Spleen (tissue), 13 donors: ENCODE data around the gene TBP. TPM values are rescaled to one million over a fixed set of nuclear protein-coding genes. Genes with fewer than 3 reads are reported as not detected.

ENCODE experiments used
- DNase-seq: peaks from one replicate; pipeline ENCODE4 v3.0.0-alpha.2; 2020
- H3K27ac ChIP-seq, 8 donors: fragments of 200-600 bp; sonication (generic) in 7 of 8; 1 replicate in 4 of 8; 2 replicates in 4 of 8; pipeline versions ENCODE4 v1.5.0 to v1.8.0; 2016 to 2021; ENCODE audit warnings: inconsistent platforms in 4 of 8, mild to moderate bottlenecking in 4 of 8, moderate library complexity in 1 of 8
- H3K27me3 ChIP-seq, 7 donors: fragments of 200-600 bp; sonication (generic) in 6 of 7; replicated peaks in 1 of 7; 1 replicate in 4 of 7; 2 replicates in 3 of 7; pipeline versions ENCODE4 v1.5.0 to v1.8.0; 2016 to 2021; ENCODE audit warnings: inconsistent platforms in 3 of 7, mild to moderate bottlenecking in 1 of 7
- H3K36me3 ChIP-seq, 6 donors: fragments of 200-600 bp; sonication (generic) in 5 of 6; 1 replicate in 4 of 6; 2 replicates in 2 of 6; pipeline versions ENCODE4 v1.5.0 to v1.8.0; 2016 to 2021; ENCODE audit warnings: inconsistent platforms in 2 of 6
- H3K4me1 ChIP-seq, 6 donors: fragments of 200-600 bp; sonication (generic) in 5 of 6; 1 replicate in 3 of 6; 2 replicates in 3 of 6; pipeline versions ENCODE4 v1.5.0 to v1.8.0; 2016 to 2021; ENCODE audit warnings: inconsistent platforms in 3 of 6
- H3K4me3 ChIP-seq, 8 donors: fragments of 200-600 bp; sonication (generic) in 7 of 8; 1 replicate in 4 of 8; 2 replicates in 4 of 8; pipeline versions ENCODE4 v1.5.0 to v1.8.0; 2016 to 2021; ENCODE audit warnings: inconsistent platforms in 4 of 8, mild to moderate bottlenecking in 4 of 8, moderate library complexity in 2 of 8
- H3K9me3 ChIP-seq, 8 donors: fragments of 200-600 bp; sonication (generic) in 7 of 8; 1 replicate in 4 of 8; 2 replicates in 4 of 8; pipeline versions ENCODE4 v1.5.0 to v1.8.0; 2016 to 2021; ENCODE audit warnings: inconsistent platforms in 4 of 8
- CTCF ChIP-seq, 11 experiments: fragments of 200-600 bp in 7 of 11; fragments of 450-650 bp in 4 of 11; sonication (generic) in 4 of 11; IDR thresholded peaks in 8 of 11; conservative IDR thresholded peaks in 3 of 11; 1 replicate in 7 of 11; 2 replicates in 4 of 11; pipeline versions ENCODE4 v1.4.0 to v1.8.0; 2016 to 2021; ENCODE audit warnings: antibody characterized with exemption in 11 of 11, inconsistent platforms in 4 of 11, mild to moderate bottlenecking in 1 of 11
- POLR2A ChIP-seq, 3 donors: fragments of 450-650 bp; IDR thresholded peaks; one replicate each; pipeline ENCODE4 v1.5.1; 2017; ENCODE audit warnings: antibody characterized with exemption in 3 of 3, mild to moderate bottlenecking in 1 of 3
- POLR2AphosphoS5 ChIP-seq, 3 donors: sonication (generic); formaldehyde crosslinking; IDR thresholded peaks; one replicate each; pipeline ENCODE4 v1.5.1; 2017; ENCODE audit warnings: antibody characterized with exemption in 3 of 3
- WGBS, 5 donors: extraction: QIAGEN DNeasy Blood & Tissue Kit in 3 of 5; methylation state at CpG; one replicate each; pipeline versions ENCODE4 v1.1.5 to v1.1.7; 2013 to 2018; 5-methylcytosine and 5-hydroxymethylcytosine counted together
- intact Hi-C: fragments of 100-400 bp; cut with DNase I; formaldehyde crosslinking; loops from one replicate; pipeline ENCODE4 v1.15.0; 2023; ENCODE audit warnings: low total_unique reads
- long read RNA-seq, 2 donors: transcript quantifications; one replicate each; lab custom pipeline, GENCODE V29; 2026
- polyA plus RNA-seq, 3 donors: library from polyadenylated mRNA; stranded (reverse); fragments of 200-250 nt; gene quantifications; one replicate each; pipeline ENCODE4 v1.2.1, GENCODE V29; 2013
- total RNA-seq, 7 donors: library from RNA; depleted of rRNA in 3 of 7; stranded (reverse); fragments of >200 nt in 3 of 7; fragmentation: NEBNext Ultra II Directional in 4 of 7; extraction: Animal tissue kit (Norgen Biotek cat#: 25700) in 4 of 7; gene quantifications; one replicate each; pipeline versions ENCODE4 v1.1.0 to v1.2.1, GENCODE V29; 2016 to 2021
- donor health status: healthy with polysubstance abuse.
- donor health status: DM: no; HTN: no; CAD: no; lungs with moderate emphysema.
- donor health status: DM: no; HTN: no; CAD: no.
- donor health status: Bipolar disorder and iron deficiency.
- donor health status: healthy.
- donor health status: DM: no; HTN: no; CAD: no.
- donor health status: DM: yes; HTN: yes; CAD: no.

Gene TBP
- total RNA-seq (10 to 100 TPM; 14.7 to 28.4 (median 17.5) TPM), polyA plus RNA-seq (10 to 100 TPM; 12.0 to 20.7 (median 19.3) TPM)
- long read RNA-seq, donor 1, partial matches to known transcripts, result 0 of 7 reads
- long read RNA-seq, donor 1, other reads (novel, unspliced or antisense), result 0 of 7 reads
- long read RNA-seq, donor 2, partial matches to known transcripts, result 0 of 5 reads
- long read RNA-seq, donor 2, other reads (novel, unspliced or antisense), result 0 of 5 reads

DNA sequence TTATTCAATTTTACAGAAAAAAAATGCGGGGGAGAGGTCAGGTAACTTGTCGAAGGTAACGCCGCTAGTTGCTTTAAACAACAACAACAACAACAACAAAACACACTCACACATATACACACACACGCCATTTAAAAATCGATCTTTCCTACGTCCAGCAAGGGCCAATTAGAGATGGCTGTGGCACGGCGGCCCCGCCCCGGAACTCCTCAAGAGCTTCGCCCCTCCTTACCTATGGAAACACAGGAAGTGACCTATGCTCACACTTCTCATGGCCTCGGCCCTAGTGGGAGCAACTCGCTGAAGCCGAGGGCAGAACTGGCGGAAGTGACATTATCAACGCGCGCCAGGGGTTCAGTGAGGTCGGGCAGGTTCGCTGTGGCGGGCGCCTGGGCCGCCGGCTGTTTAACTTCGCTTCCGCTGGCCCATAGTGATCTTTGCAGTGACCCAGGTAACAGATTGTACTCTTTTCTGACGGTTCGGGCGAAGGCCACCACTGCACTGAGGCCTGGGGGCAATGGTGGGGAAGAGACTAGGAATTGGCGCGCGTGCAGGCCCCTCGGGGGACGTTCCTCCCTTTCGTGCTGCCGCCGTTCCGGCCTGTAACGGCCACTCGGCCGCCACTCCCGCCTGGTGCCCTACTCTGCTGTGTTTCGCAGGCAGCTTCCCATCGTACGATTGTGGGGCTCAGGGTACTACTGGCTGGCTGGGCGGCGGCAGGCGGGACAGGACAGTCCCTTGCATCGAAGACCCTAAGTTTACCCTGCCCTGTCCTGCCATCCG, at the start of gene TBP:
TSS of gene TBP (plus strand) at position 357 of the 783 bp plus-strand sequence. CDS start 2,661 bp downstream, outside the sequence.
- peak; percentile 98 for DNase-seq
- peak within 1 kb of the TSS; percentile 85 to 97 (median 94) for H3K4me3 ChIP-seq
- peaks cover 0 to 46% (median 26%) of the 10 kb centered on the region in 6 donors for H3K36me3 ChIP-seq
- no peak for TF ChIP-seq POLR2A (IDR thresholded peaks at IDR 0.05)
- TF ChIP-seq CTCF (IDR thresholded peaks at IDR 0.05 in 8 of 11, conservative IDR thresholded peaks at IDR 0.05 in 3 of 11), result peak in 6 of 11 experiments; percentile 7 to 47 (median 33)
- TF ChIP-seq POLR2AphosphoS5 (IDR thresholded peaks at IDR 0.05), result peak; percentile 96 to 97 (median 97)
- H3K27ac ChIP-seq, result peak within 1 kb of the TSS; percentile 87 to 99 (median 96)
- WGBS, 5 donors, result 0 to 1% (median 0%) methylated on average over 46 to 51 of the region's 51 CpGs
- peaks cover 44 to 79% (median 66%) of the 10 kb centered on the region in 6 donors for H3K4me1 ChIP-seq
- H3K27me3 ChIP-seq, result no peaks in the 10 kb centered on the region
- H3K9me3 ChIP-seq, result no peaks in the 10 kb centered on the region
- intact Hi-C loops, result no loop called here

DNA sequence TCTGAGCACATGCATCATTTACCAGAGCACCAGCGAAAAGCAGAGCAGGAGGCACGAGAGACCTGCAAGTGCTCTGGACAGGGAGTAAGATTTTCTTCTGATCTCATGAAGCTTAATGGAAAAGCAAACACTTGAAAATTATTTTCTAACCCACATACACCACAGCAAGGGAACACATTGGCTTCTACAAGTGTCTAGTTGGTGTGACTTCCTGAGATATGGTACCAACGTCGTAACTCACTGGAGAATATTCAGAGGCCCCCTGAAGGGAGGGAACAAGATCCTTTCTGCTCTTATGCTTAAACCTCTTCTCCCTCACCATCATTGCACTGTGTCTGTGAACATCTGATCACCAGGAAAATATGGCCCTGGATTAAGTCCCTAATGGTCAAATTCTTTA, 49.7 kb upstream of the TBP start:
- Histone ChIP-seq H3K36me3 (no peaks in the 10 kb centered on the region), H3K27me3 (peaks cover 0 to 57% (median 0%) of the 10 kb centered on the region in 7 donors), H3K27ac (no peak overlapping the region), H3K4me1 (no peaks in the 10 kb centered on the region), H3K9me3 (peaks cover 0 to 23% (median 2%) of the 10 kb centered on the region in 8 donors), H3K4me3 (no peak overlapping the region)
- TF ChIP-seq POLR2AphosphoS5 (IDR thresholded peaks at IDR 0.05) (no peak), CTCF (IDR thresholded peaks at IDR 0.05 in 8 of 11, conservative IDR thresholded peaks at IDR 0.05 in 3 of 11) (no peak), POLR2A (IDR thresholded peaks at IDR 0.05) (no peak)
- 28 to 38% (median 30%) methylated on average over 4 of the region's 4 CpGs for WGBS, 5 donors
- no peak for DNase-seq
- intact Hi-C loops, result no loop called here

GRCh38 chr6:170505306-170505705, 48.9 kb upstream of the TBP start:
- intact Hi-C loops, result no loop called here
- whole genome bisulfite sequencing, 5 donors, result 37 to 53% (median 48%) methylated on average over 7 to 9 of the region's 9 CpGs

More at GRCh38 chr6:170505306-170505705, 48.9 kb upstream of the TBP start:
- Histone ChIP-seq H3K36me3 (no peaks in the 10 kb centered on the region), H3K9me3 (peaks cover 0 to 23% (median 2%) of the 10 kb centered on the region in 8 donors), H3K4me3 (no peak overlapping the region), H3K4me1 (no peaks in the 10 kb centered on the region), H3K27ac (no peak overlapping the region), H3K27me3 (peaks cover 0 to 49% (median 0%) of the 10 kb centered on the region in 7 donors)
- DNase-seq, result no peak
- TF ChIP-seq POLR2AphosphoS5 (IDR thresholded peaks at IDR 0.05) (no peak), POLR2A (IDR thresholded peaks at IDR 0.05) (no peak), CTCF (IDR thresholded peaks at IDR 0.05 in 8 of 11, conservative IDR thresholded peaks at IDR 0.05 in 3 of 11) (no peak)
